Measurements from ENCODE around the gene MED25.

MED25 gene

GRCh38 chr19:49833599-49833998 is 15.5 kb downstream of the MED25 start:
- no peak overlapping the region for H3K4me3 ChIP-seq (ENCODE audit: low read depth, low read length)
- DNase-seq (ENCODE audit: low read depth): no peak
- TF ChIP-seq CTCF (IDR thresholded peaks at IDR 0.05; ENCODE audit: insufficient read depth, low read depth, low read length, missing control alignments): no peak

- no peak overlapping the region for H3K4me3 ChIP-seq (ENCODE audit: low read depth, low read length)
- DNase-seq (ENCODE audit: low read depth): no peak
- TF ChIP-seq CTCF (IDR thresholded peaks at IDR 0.05; ENCODE audit: insufficient read depth, low read depth, low read length, missing control alignments): no peak
Measured at GRCh38 chr19:49835562-49835961, 17.5 kb downstream of the MED25 start.

GRCh38 chr19:49836176-49837008 is 18.3 kb downstream of the MED25 start:
- no peak overlapping the region for H3K4me3 ChIP-seq (ENCODE audit: low read depth, low read length)
- DNase-seq (ENCODE audit: low read depth): no peak
- no peak for TF ChIP-seq CTCF (IDR thresholded peaks at IDR 0.05; ENCODE audit: insufficient read depth, low read depth, low read length, missing control alignments)

GRCh38 chr19:49837009-49837310 is 18.9 kb downstream of the MED25 start:
- TF ChIP-seq CTCF (IDR thresholded peaks at IDR 0.05; ENCODE audit: insufficient read depth, low read depth, low read length, missing control alignments): no peak
- DNase-seq (ENCODE audit: low read depth): no peak
- H3K4me3 ChIP-seq (ENCODE audit: low read depth, low read length): no peak overlapping the region

GRCh38 chr19:49837425-49837824 is 19.3 kb downstream of the MED25 start:
- no peak for TF ChIP-seq CTCF (IDR thresholded peaks at IDR 0.05; ENCODE audit: insufficient read depth, low read depth, low read length, missing control alignments)
- DNase-seq (ENCODE audit: low read depth): no peak
- no peak overlapping the region for H3K4me3 ChIP-seq (ENCODE audit: low read depth, low read length)

GRCh38 chr19:49838885-49839588 is 20.9 kb downstream of the MED25 start:
- no peak for DNase-seq (ENCODE audit: low read depth)
- H3K4me3 ChIP-seq (ENCODE audit: low read depth, low read length): no peak overlapping the region
- no peak for TF ChIP-seq CTCF (IDR thresholded peaks at IDR 0.05; ENCODE audit: insufficient read depth, low read depth, low read length, missing control alignments)
